A549 (cell line): ENCODE measurements around the gene NCOR2. TPM values are rescaled to one million over a fixed set of nuclear protein-coding genes. Genes with fewer than 3 reads are reported as not detected.
A peak's percentile ranks its signal among the peaks of the same experiment; 100 is the strongest.

Experiments used
- ATAC-seq, 2 experiments: fragments of 200-7000 bp in 1 of 2; fragments of >200 bp in 1 of 2; cut with Nextera tagmentation in 1 of 2; cut with Tn5 transposase in 1 of 2; 3 replicates each; pipeline versions ENCODE4 v1.8.0 to v1.9.1; 2018 to 2020; ENCODE audit warnings: mild to moderate bottlenecking in 1 of 2, moderate library complexity in 1 of 2
- CTCF ChIA-PET: fragments of 300-600 bp; sonication (Branson Sonifier 250); formaldehyde crosslinking; extraction: SDS; loops from one replicate; lab custom pipeline; 2021; ENCODE audit warnings: antibody characterized with exemption, inconsistent platforms; lab: Yijun Ruan, JAX
- POLR2A ChIA-PET: fragments of 350-600 bp; formaldehyde crosslinking; extraction: SDS; loops from one replicate; lab custom pipeline; 2021; ENCODE audit warnings: antibody characterized with exemption, inconsistent platforms; lab: Yijun Ruan, JAX
- DNase-seq, 2 experiments: peaks; one replicate each; pipeline versions ENCODE4 v3.0.0 to v3.0.0-alpha.2; 2011 to 2016; ENCODE audit warnings: low read depth in 1 of 2, low spot score in 1 of 2
- FAIRE-seq: peaks from 2 replicates; lab custom pipeline; 2011; peaks lifted over from hg19 to GRCh38; lab: Jason Lieb, UNC
- H3K27ac ChIP-seq, 2 experiments: fragments of >200 bp; sonication (Bioruptor Twin); formaldehyde crosslinking; 3 replicates each; pipeline ENCODE4 v1.5.1; 2016 to 2017
- H3K4me1 ChIP-seq: fragments of >200 bp; sonication (Bioruptor Twin); formaldehyde crosslinking; 3 replicates; pipeline ENCODE4 v1.6.1; 2016
- H3K4me2 ChIP-seq: fragments of >200 bp; sonication (Bioruptor Twin); formaldehyde crosslinking; 3 replicates; pipeline ENCODE4 v1.6.1; 2016
- H3K4me3 ChIP-seq: fragments of >200 bp; sonication (Bioruptor Twin); formaldehyde crosslinking; 3 replicates; pipeline ENCODE4 v1.5.1; 2016
- H3K9me3 ChIP-seq: fragments of >200 bp; sonication (Bioruptor Twin); formaldehyde crosslinking; 3 replicates; pipeline ENCODE4 v1.6.1; 2016
- CHD4 ChIP-seq: fragments of 200-600 bp; sonication (generic); IDR thresholded peaks from 2 replicates; pipeline ENCODE4 v1.6.1; 2016; ENCODE audit warnings: antibody characterized with exemption, mild to moderate bottlenecking, borderline replicate concordance
- EHMT2 ChIP-seq: fragments of 200-600 bp; sonication (generic); IDR thresholded peaks from 2 replicates; pipeline ENCODE4 v1.6.1; 2016; ENCODE audit warnings: antibody characterized with exemption, low read depth, mild to moderate bottlenecking, moderate library complexity
- EP300 ChIP-seq, 2 experiments: fragments of >200 bp; sonication (Bioruptor Twin); formaldehyde crosslinking; IDR thresholded peaks; 2 replicates in 1 of 2; 3 replicates in 1 of 2; pipeline ENCODE4 v1.6.1; 2016 to 2017
- HOXA7 ChIP-seq: fragments of 250-450 bp; sonication (Bioruptor Pico); IDR thresholded peaks from 2 replicates; pipeline ENCODE4 v1.5.0; 2020; ENCODE audit warnings: mild to moderate bottlenecking, moderate library complexity
- HOXB5 ChIP-seq: fragments of 250-450 bp; sonication (Bioruptor Pico); IDR thresholded peaks from 2 replicates; pipeline ENCODE4 v1.5.0; 2020; ENCODE audit warnings: mild to moderate bottlenecking, moderate library complexity
- JUN ChIP-seq, 2 experiments: fragments of >200 bp; sonication (Bioruptor Twin); formaldehyde crosslinking; IDR thresholded peaks; 2 replicates in 1 of 2; 3 replicates in 1 of 2; pipeline ENCODE4 v1.6.1; 2016 to 2017
- KDM5A ChIP-seq: fragments of 200-600 bp; sonication (generic); IDR thresholded peaks from 2 replicates; pipeline ENCODE4 v1.6.1; 2016; ENCODE audit warnings: antibody characterized with exemption, mild to moderate bottlenecking
- MAZ ChIP-seq: fragments of 150-350 bp; IDR thresholded peaks from 2 replicates; pipeline ENCODE4 v1.6.1; 2014; ENCODE audit warnings: antibody characterized with exemption, low read depth, low read length, borderline replicate concordance
- MYC ChIP-seq: IDR thresholded peaks from 2 replicates; pipeline ENCODE4 v1.6.1; 2012; ENCODE audit warnings: mild to moderate bottlenecking, inconsistent platforms, low read length, improper control_type of control experiment, borderline replicate concordance
- POLR2A ChIP-seq: IDR thresholded peaks from 2 replicates; pipeline ENCODE4 v1.6.1; 2012; ENCODE audit warnings: mild to moderate bottlenecking, low read length
- POLR2AphosphoS2 ChIP-seq: conservative IDR thresholded peaks from 2 replicates; pipeline ENCODE4 v1.6.1; 2012; ENCODE audit warnings: low read length, improper control_type of control experiment, inconsistent platforms
- RNF2 ChIP-seq: fragments of 200-600 bp; sonication (generic); IDR thresholded peaks from 2 replicates; pipeline ENCODE4 v1.6.1; 2016; ENCODE audit warnings: low read depth, mild to moderate bottlenecking, antibody characterized with exemption, moderate library complexity, borderline replicate concordance
- SREBF2 ChIP-seq: fragments of 450-650 bp; IDR thresholded peaks from 2 replicates; pipeline ENCODE4 v1.6.1; 2014; ENCODE audit warnings: mild to moderate bottlenecking, moderate library complexity
- USF2 ChIP-seq: fragments of 450-650 bp; IDR thresholded peaks from 2 replicates; pipeline ENCODE4 v1.6.1; 2014; ENCODE audit warnings: antibody characterized with exemption
- ZC3H11A ChIP-seq: fragments of 450-650 bp; IDR thresholded peaks from 2 replicates; pipeline ENCODE4 v1.6.1; 2014; ENCODE audit warnings: antibody characterized with exemption, mild to moderate bottlenecking
- ZFP36 ChIP-seq: fragments of 450-650 bp; IDR thresholded peaks from 2 replicates; pipeline ENCODE4 v1.6.1; 2014; ENCODE audit warnings: borderline replicate concordance; ENCODE audit not compliant: partially characterized antibody
- ZSCAN20 ChIP-seq: fragments of 250-450 bp; sonication (Bioruptor Pico); IDR thresholded peaks from 2 replicates; pipeline ENCODE4 v1.8.0; 2022; ENCODE audit warnings: mild to moderate bottlenecking, moderate library complexity
- WGBS: methylation state at CpG from one replicate; pipeline ENCODE4 v1.1.6; 2017; ENCODE audit errors: missing lambda C conversion rate; 5-methylcytosine and 5-hydroxymethylcytosine counted together
- polyA plus RNA-seq, 4 experiments: library from polyadenylated mRNA; depleted of rRNA in 3 of 4; stranded (reverse); fragments of >200 nt; fragmentation: RNase III in 1 of 4; extraction: RNeasy Plus Mini Kit Qiagen cat#74134 plus additional on column Dnase treatment in 1 of 4; gene quantifications; 2 replicates in 3 of 4; 3 replicates in 1 of 4; pipeline ENCODE4 v1.2.3, GENCODE V29; 2011 to 2017

The NCOR2 gene
- polyA plus RNA-seq, 2 of the 4 experiments (the other 2 are of a cell fraction): 14.1 to 151 TPM

GRCh38 chr12:124560146-124560890 lies 7.1 kb downstream of the NCOR2 start (continued):
- TF ChIP-seq POLR2AphosphoS2 (no peak), ZC3H11A (no peak), HOXB5 (CRISPR knock-in tag) (no peak)

DNA sequence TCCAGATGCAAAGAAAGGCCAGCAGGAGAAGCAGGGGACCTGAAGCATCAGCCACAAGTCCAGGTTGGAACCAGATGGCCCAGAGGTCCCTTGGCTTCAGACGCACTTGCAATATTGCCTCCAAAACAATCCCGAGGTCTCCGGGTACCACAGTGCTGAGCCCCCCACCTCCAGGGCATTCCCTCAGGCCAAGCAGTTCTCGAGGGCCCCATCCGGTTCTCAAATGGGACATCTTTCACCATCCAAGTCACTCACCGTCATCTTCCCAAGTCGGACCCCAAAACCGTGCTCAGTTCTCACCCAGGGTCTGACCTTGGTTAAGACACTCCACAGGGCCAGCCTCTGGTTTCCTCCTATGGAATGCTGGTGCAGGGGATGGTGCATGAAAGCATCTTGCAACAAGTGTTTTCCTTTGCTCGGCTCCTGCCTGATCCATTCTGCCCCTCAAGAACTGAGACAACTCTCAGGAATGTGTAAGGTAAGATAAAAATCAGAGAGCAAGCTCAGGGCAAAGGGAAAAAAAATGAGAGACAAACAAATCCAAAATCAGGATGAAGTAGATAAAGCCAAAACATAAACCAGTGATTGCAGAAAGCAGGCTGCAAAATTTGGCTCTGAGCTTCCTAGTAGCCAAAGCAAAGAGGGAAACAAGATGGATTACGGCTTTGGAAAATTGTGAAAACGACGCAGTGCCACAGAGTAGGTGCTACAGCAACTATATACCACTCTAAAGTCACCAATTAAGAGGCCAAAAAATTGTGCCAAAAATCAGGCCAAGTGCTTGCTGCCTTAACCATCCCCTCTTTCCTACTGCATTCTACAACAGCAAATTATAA lies 8.0 kb downstream of the NCOR2 start:
- H3K4me1 ChIP-seq: peaks cover 5% of the 10 kb centered on the region
- no peaks in the 10 kb centered on the region for H3K9me3 ChIP-seq
- TF ChIP-seq USF2: no peak
- no peak for TF ChIP-seq MAZ
- TF ChIP-seq EP300 (IDR thresholded peaks at IDR 0.05): no peak
- no peak for TF ChIP-seq KDM5A
- TF ChIP-seq, all 56 proteins: peak for 0
- no peak for ATAC-seq
- no peak overlapping the region for H3K27ac ChIP-seq
- DNase-seq: no peak
- WGBS: 94% methylated on average over 12 of the region's 12 CpGs
- FAIRE-seq: no peak
- ChIA-PET CTCF (interaction anchor here (0.8 kb wide), 1 partner anchor 523 kb away, joined by 3 read pairs; no protein-coding TSS in a partner anchor), POLR2A (no interaction called here)
- no peak overlapping the region for H3K4me3 ChIP-seq
- no peak overlapping the region for H3K4me2 ChIP-seq

- no peak for ATAC-seq
- H3K4me2 ChIP-seq: no peak overlapping the region
- no peak overlapping the region for H3K27ac ChIP-seq
- no peaks in the 10 kb centered on the region for H3K9me3 ChIP-seq
- no peak for DNase-seq
- no peaks in the 10 kb centered on the region; the same call in 2 of the 3 replicates for H3K4me1 ChIP-seq
- no peak for FAIRE-seq
- TF ChIP-seq ZSCAN20 (CRISPR knock-in tag): no peak
- TF ChIP-seq EP300 (IDR thresholded peaks at IDR 0.05): no peak
- TF ChIP-seq SREBF2: no peak
- POLR2A ChIA-PET: no interaction called here
- CTCF ChIA-PET: no interaction called here
- H3K4me3 ChIP-seq: no peak overlapping the region
- 95% methylated on average over 6 of the region's 8 CpGs for WGBS
Observed at GRCh38 chr12:124558313-124558712, 9.1 kb downstream of the NCOR2 start.

DNA sequence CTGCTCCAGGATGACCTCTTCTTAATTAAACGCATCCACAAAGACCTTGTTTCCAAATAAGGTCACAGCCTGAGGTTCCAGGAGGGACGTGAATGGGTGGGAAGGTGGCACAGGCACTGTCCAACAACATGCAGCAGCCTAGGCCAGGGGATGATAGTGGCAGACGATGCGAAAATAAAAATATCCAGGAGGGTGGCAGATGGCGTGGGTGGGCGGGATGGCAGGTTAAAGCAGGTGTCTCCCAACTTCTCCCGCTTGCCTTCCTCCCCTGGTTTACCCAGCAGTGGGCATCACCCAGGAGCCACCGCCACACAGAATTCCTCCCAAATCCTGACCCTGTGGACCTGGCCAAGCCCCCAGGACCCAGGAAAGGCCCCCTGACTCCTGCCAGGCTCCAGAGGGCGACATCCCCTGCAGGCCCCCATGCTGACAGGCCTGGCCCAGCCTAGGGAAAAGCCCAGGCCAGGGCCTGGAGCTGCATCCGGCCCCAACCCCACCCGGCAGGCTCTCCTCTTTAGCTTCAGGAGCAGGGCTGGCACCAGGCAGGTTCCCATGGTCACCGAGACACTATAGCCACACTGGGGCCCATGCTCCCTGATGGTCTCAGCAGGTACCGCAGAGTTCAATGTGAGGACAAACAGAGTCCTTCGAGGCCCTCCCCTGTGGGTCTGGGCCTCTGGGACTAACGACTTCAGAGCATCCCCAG lies 9.7 kb downstream of the NCOR2 start:
- H3K4me3 ChIP-seq: no peak overlapping the region
- peak in 1 of 2 experiments; percentile 18; a peak in 2 of 6 replicates for ATAC-seq
- 90% methylated on average over 13 of the region's 15 CpGs for WGBS
- no peak overlapping the region for H3K4me2 ChIP-seq
- TF ChIP-seq RNF2 (no peak), EHMT2 (no peak), CHD4 (no peak), JUN (IDR thresholded peaks at IDR 0.05) (no peak), MYC (no peak), POLR2A (no peak), ZFP36 (no peak), EP300 (IDR thresholded peaks at IDR 0.05) (no peak), HOXA7 (CRISPR knock-in tag) (no peak)
- no peaks in the 10 kb centered on the region for H3K9me3 ChIP-seq
- H3K4me1 ChIP-seq: no peaks in the 10 kb centered on the region; the same call in 2 of the 3 replicates
- no peak for DNase-seq
- no peak for FAIRE-seq
- peak overlapping the region in 1 of 2 experiments; percentile 29; a peak in 1 of 6 replicates for H3K27ac ChIP-seq
- POLR2A ChIA-PET: no interaction called here
- CTCF ChIA-PET: no interaction called here
